Stimulated activated CD4-positive, alpha-beta T cell treated with anti-CD3 and anti-CD28 coated beads, Interleukin-4, amount 100 ng/mL, for 4 hours (primary cell): ENCODE results near the gene PM20D1.
A peak's percentile ranks its signal among the peaks of the same experiment; 100 is the strongest.
"Not testable (repeated sequence)": the region's sequence is repeated elsewhere in the genome, so short reads cannot be mapped to it uniquely, and the experiment has no call there.

Source experiments
- DNase-seq, 2 experiments: peaks; one replicate each; pipeline ENCODE4 v3.0.0-alpha.2; 2020

Gene PM20D1

DNA sequence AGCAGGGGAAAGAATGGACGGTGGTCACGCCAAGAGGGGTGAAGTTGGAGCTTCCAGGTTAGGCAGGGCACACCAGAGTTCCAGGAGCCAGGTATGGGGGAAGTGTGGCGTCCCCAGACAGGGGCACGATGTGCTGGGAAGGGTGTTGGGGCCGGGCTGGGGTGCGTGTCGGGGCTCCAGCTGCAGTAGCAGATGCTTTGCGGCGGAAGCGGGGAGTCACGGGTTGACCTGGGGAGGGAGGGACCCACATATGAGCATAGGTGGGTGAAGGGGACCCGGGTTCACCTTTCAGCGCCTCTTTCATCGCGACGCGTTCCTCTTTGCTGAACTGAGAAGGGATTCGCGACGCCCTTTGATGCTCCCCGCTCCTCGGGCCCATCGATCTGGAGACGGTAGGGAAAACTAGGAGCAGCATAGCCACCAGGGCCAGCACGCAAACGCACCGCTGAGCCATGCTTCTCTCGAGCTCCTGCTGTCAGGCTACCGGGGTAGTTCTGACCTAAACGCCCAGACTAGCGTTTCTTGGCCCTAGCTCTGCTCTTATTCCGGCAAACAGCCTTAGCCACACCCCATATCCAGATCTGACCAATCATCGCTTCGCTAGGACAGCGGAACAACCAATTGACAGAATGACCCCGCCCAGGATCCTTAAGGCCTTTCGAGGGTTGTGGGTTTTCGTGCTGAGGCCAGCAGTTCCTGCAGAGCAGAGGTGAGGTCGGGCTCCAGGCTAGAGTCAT is at the start of gene PM20D1:
Gene PM20D1 (minus strand): TSS at position 514 of the 737 bp plus-strand sequence. CDS start 60 bp downstream, at position 454.
- DNase-seq = peak; percentile 52 to 78

DNA sequence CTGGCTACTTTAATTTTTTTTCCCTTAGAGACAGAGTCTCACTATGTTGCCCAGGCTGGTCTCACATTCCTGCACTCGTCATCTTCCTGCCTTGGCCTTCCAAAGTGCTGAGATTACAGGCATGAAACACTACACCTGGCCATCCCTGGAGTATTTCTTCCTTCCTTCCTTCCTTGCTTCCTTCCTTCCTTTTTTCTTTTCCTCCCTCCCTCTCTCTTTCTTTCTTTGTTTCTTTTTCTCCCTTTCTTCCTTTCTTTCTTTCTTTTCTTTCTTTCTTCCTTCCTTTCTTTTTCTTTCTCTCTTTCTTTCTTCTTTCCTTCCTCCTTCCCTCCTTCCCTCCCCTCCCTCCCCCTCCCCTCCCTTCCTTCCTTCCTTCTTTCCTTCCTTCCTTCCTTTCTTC is 46.4 kb upstream of the PM20D1 start:
- DNase-seq = no peak

- DNase-seq = not testable (repeated sequence)
These were observed 44.2 kb upstream of the PM20D1 start for GRCh38 chr1:205894119-205894518.

- not testable (repeated sequence) for DNase-seq
These were observed 42.2 kb upstream of the PM20D1 start for GRCh38 chr1:205892175-205892574.

DNA sequence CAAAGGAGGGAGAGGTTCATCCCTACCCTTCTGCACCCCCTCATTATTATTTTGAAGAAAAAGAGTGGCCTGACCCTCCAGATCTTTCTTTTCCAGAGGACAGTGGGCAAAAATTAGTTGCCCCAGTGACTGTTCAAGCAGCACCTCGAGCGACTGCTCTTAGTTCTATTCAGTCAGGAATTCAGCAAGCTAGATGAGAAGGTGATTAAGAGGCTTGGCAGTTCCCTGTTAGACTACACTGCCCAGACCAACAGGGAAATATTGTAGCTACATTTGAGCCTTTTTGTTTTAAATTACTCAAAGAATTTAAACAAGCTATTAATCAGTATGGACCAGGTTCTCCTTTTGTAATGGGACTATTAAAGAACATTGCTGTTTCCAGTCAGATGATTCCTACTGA is 41.5 kb upstream of the PM20D1 start:
- DNase-seq = not testable (repeated sequence)

DNA sequence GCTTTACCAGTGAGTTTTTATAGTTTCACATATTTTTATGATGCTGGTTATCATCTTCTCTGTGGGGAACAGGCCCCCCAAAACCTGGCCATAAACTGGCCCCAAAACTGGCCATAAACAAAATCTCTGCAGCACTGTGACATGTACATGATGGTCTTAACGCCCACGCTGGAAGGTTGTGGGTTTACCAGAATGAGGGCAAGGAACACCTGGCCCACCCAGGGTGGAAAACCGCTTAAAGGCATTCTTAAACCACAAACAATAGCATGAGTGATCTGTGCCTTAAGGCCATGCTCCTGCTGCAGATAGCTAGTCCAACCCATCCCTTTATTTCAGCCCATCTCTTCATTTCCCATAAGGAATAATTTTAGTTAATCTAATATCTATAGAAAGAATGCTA is 40.7 kb upstream of the PM20D1 start:
- DNase-seq = not testable (repeated sequence)

DNA sequence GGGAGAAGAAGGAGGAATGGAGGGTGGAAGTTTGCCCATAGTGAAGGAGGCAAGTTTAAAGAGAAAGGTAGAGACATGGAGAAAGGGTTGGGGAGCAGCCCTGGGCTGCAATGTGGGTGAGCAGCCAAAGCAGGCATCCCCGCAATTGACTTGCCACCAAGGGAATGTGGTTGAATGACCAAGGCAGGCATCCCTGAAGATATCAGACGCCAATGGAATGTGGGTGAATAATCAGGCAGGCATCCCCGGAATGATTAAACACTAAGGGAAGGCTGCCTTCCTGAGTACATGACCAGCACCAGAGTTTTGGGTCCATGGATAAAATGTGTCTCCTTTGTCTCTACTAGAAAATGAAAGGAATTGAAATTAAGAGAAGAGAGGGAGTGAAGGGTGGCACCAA is 39.8 kb upstream of the PM20D1 start:
- DNase-seq = not testable (repeated sequence)

DNA sequence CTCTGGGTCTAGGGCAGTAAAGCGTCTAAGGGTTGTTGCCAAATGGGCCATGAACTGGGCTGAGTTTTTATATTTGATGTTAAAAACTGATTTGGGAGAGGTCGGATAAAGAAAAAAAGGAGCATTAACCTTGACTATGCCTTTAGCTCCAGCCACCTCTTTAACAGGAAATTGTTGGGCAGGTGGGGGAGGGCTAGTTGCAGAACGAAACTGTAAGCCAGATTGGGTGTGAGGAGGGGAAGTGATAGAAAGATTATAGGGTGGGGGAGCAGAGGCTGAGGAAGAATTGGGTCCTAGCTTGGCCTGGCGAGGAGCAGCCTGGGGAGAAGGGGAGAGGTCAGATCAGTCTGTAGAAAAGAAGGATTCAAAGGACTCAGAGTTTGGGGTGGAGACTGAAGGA is 39.1 kb upstream of the PM20D1 start:
- not testable (repeated sequence) for DNase-seq

GRCh38 chr1:205883792-205884191 is 33.9 kb upstream of the PM20D1 start:
- DNase-seq = no peak

DNA sequence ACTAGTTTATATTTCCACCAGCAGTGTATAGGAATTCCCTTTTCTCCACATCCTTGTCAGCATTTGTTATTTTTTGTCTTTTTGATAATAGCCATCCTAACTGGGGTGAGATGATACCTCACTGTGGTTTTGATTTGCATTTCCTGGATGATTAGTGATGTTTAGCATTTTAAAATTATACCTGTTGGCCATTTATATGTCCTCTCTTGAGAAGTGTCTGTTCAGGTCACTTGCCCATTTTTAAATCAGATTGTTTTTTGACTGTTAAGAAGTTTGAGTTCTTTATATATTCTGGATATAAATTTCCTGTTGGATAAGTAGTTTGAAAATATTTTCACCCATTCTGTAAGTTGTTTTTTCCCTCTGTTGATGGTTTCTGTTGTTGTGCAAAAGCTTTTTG is 31.0 kb upstream of the PM20D1 start:
- no peak for DNase-seq

DNA sequence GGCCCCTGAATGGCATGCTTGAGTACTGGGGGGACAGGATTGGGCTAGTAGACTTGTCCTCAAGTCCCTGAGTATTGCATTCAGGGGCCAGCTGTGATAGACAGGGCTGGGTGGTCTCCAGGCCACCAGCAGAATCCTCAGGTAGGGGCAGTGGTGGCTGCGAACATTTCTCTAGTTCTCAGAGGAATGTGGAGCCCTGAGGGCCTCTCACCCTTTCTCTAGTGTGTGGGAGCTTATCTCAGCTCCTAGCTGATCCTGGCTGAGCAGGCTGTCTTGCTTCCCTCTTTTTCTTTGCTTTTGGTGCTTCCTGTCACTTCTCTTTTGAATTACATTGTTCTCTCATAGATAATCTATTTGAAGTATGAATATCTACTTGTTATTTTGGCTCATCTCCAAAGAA is 30.0 kb upstream of the PM20D1 start:
- no peak for DNase-seq

DNA sequence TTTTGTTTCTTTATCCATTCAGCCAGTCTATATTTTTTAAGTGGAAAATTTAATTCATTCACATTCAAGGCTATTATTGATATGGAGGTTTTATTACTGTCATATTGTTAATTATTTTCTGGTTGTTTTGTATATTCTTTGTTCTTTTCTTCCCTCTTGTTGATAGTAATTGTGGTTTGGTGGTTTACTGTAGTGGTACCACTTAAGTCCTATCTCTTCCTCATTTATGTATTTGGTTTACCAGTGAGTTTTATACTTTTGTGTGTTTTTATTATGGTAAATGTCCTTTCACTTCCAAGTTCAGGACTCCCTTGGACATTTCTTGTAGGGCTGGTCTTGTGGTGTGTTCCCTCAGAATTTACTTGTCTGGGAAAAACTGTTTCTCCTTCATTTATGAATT is 28.1 kb upstream of the PM20D1 start:
- DNase-seq = no peak

GRCh38 chr1:205873148-205873547 is 23.2 kb upstream of the PM20D1 start:
- DNase-seq = not testable (repeated sequence)

GRCh38 chr1:205870236-205870635 is 20.3 kb upstream of the PM20D1 start:
- no peak for DNase-seq

- DNase-seq = no peak
These were observed 11.6 kb upstream of the PM20D1 start for GRCh38 chr1:205861540-205861939.

GRCh38 chr1:205858141-205858961 is 8.4 kb upstream of the PM20D1 start:
- no peak for DNase-seq

- not testable (repeated sequence) for DNase-seq
These were observed 7.6 kb upstream of the PM20D1 start for GRCh38 chr1:205857501-205857900.

DNA sequence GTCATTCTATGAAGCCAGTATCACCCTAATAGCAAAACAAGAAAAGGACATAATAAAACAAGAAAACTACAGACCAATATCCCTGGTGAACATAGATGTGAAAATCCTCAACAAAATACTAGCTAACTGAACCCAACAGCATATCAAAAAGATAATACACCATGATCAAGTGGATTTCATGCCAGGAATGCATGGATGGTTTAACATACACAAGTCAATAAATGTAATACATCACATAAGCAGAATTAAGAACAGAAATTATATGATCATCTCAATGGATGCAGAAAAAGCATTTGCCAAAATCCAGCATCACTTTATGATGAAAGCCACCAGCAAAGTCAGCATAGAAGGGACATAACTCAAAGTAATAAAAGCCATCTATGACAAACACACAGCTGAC is 6.5 kb upstream of the PM20D1 start:
- DNase-seq = no peak

- DNase-seq = no peak
These were observed 3.0 kb upstream of the PM20D1 start for GRCh38 chr1:205852969-205853368.

- no peak for DNase-seq
These were observed 2.1 kb upstream of the PM20D1 start for GRCh38 chr1:205851993-205852392.

DNA sequence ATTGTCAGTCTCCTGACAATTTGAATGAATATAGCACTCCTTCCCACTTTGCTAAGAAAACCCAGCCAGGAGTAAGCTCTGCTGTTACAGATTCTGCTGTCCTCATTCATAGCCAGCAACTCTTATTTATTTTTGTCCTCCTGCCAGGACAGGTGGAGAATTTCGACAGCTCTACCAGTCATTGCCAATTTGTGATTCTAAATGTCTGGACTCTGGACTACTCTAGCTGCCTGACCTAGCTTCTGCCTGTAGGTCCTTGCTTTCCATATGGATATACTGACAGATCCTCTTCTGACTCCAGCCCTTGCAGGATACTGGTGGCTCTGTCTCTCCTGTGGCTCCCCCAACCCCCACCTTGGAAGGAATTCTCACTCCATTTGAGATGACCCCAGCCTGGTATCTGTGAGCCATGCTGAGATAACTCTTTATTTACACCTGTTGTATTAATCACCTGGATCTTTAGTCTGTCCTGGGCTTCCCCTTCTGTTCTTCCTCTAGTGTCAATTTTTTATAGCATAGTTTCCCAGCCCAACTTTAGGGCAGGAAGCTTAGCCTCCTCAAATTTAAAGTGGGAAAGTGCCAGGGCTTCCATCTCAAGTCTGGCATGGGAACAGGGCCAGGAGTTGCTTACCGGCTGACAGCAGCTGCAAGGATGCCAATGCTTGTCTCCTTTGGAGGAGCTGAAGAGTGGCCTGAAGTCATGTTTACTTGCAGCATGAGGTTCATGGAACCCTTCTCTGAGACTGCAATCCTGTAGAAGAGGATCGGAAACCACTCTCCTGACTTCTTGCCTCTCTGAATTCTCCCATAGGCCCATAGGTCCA is 6.7 kb downstream of the PM20D1 start:
- DNase-seq = no peak

DNA sequence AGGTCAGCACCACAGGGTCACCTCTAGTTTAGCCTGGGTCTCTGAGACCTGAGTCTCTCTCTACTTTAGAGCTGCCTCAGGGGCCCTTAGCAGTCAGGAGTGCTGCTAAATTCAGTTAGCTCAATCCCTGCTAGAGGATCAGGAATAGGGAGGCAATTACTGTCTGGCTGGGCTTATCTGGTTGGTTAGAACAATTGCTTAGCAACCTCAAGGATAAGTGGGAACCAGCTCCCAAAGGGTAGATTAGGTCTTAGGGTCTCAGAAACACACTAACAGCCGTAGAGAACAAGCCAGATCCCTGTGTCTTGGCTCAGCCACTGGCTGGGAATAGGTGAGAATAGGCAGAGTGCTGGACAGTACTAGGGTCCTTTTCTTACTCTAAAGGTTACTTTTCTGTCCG is 7.7 kb downstream of the PM20D1 start:
- DNase-seq = no peak
